GM21515 (cell line): ENCODE results near the gene DEPP1.

Source experiments
- ATAC-seq: cut with Tn5 transposase; IDR thresholded peaks from one replicate; pipeline ENCODE4 v1.9.1; 2021; ENCODE audit not compliant: unreplicated experiment

Gene DEPP1

GRCh38 chr10:44993922-44994751, 15.5 kb upstream of the DEPP1 start:
- no peak for ATAC-seq

DNA sequence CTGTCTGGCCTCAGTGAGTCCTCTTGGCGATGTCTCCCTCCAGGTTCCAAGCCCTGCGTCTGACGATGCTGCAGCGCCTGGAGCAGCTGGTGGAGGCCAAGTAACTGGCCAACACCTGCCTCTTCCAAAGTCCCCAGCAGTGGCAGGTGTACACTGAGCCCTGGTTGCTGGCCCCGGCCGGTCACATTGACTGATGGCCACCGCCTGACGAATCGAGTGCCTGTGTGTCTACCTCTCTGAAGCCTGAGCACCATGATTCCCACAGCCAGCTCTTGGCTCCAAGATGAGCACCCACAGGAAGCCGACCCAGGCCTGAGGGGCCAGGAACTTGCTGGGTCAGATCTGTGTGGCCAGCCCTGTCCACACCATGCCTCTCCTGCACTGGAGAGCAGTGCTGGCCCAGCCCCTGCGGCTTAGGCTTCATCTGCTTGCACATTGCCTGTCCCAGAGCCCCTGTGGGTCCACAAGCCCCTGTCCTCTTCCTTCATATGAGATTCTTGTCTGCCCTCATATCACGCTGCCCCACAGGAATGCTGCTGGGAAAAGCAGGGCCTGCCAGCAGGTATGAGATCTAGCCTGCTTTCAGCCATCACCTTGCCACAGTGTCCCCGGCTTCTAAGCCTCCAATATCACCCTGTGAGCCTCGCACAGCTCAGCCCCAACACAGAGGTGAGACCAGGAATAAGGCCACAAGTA, 14.8 kb upstream of the DEPP1 start:
- ATAC-seq, result no peak

GRCh38 chr10:44992732-44993225, 14.2 kb upstream of the DEPP1 start:
- no peak for ATAC-seq

DNA sequence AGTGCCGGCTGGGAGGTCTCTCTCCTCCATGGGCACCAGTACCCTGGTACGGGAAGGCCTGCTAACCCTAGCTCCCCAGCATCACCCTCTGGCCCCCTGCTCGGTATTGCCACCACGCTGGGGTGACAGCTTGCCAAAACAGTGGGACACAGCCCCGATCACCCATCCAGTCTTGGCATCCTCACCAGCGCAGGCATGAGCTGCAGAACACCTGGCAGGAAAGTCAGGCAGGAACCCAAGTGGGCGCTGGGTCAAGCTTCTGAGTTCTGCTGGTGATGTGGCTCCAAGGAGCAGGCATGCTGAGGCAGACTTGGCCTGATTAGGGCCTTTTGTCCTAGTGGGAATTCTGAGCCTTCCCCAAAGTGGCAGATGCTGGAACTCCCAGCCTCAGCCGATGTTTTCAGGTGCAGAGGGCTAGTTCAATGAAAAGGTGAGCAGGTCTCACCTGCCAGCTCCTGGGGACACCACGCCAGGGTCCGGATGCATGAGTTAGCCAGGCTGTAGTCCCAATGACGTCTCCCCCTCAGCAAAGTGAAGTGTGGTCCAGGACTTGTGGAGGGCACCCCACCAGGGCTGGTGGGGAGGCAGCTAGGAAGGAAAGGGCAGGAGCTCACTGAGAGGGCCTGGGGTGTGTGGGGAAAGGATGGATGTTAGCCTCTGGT, 13.6 kb upstream of the DEPP1 start:
- ATAC-seq, result no peak

DNA sequence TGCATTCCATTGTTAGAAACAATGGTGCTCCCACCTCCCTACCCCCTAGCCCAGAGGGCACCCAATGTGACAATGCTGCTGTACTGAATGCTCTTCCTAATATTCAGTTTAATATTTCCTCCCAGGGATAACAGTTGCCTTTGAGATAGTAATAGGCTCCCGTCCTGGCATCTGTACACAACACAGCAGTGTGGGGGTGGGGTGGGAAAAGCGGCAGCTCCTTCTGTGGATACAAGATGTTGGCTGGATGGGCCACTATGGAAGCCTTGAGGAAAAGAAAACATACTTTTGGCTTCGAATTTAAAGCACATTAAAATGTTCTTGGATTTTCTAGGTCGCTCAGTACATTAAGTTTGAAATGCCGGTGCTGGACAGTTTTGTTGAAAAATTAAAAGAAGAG, 13.0 kb upstream of the DEPP1 start:
- no peak for ATAC-seq

GRCh38 chr10:44990965-44991364, 12.4 kb upstream of the DEPP1 start:
- ATAC-seq, result no peak

- no peak for ATAC-seq
These were observed 11.7 kb upstream of the DEPP1 start for GRCh38 chr10:44990302-44990655.

DNA sequence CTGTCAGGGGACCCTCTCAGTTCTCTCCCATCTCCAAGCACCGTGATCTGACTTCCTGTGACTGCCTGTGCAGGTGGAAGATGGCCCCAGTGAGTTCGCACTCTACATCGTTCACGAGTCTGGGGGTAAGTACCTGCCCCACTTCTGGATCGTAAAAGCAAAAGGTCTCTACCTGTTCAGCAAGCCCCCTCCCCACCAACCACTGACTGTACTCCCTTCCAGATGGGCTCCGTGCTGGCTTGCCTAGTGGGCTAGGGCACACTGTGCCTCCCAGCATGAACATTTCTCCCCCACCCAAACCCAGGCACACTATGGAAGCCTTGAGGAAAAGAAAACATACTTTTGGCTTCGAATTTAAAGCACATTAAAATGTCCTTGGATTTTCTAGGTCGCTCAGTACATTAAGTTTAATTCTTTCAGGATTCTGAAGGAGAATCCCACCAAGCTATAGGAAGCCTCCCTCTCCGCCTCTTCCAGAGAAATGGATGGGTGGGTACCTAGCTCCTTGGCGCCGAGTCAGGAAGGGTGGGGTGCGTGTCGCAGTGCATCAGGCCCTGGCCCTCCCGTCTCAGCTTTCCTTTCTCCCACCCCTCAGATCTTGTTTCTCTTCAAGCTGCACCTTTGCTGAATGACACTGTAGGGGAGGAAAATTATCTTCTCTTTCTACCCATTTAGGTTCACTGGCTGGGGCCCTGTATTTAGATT, 11.1 kb upstream of the DEPP1 start:
- no peak for ATAC-seq

DNA sequence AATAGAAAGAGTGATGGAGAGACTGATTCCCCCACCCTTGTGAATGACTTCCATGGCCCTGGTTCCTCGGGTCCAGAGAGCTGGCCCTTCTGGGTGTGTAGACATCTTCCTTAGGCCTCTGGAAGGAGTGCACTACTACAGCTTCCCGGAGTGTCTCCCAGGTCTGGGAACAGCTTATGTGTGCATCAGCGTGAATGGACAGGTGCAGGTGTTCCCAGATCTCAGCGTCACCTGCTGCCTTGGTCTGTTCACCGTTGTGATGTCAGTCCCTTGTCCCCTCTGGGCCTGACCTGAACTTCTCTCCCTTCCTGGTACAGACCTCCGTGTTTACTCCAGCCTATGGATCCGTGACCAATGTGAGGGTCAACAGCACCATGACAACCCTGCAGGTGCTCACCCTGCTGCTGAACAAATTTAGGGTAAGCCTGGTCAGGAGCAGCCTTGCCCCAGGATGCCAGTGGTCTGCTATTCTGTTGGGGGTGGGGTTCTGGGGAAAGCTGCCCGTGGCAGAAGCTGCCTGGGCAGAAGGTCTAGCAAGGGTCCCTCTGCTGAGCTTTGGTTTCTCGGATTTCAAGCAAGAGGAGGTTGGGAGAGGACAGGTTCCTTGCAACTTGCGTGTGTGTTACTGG, 10.5 kb upstream of the DEPP1 start:
- ATAC-seq, result no peak

DNA sequence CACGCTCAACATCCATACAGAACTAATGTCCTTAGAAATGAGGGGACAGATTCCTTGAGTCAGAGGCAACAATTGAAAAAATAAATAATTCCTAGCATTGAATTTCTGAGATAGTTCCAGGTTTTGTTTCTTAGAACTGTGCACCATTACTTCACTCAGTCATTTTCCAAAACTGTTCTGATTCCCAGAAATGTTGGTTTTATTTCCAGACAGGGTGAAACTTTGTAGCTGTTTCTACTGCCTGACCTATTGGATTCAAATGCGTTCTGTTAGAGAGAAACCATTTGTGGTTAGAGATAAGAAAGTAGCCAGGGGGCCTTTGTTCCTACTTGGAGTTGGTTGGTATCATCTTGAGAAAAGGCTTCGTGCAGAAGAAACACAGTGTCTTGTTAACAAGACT, 8.1 kb upstream of the DEPP1 start:
- ATAC-seq, result no peak

DNA sequence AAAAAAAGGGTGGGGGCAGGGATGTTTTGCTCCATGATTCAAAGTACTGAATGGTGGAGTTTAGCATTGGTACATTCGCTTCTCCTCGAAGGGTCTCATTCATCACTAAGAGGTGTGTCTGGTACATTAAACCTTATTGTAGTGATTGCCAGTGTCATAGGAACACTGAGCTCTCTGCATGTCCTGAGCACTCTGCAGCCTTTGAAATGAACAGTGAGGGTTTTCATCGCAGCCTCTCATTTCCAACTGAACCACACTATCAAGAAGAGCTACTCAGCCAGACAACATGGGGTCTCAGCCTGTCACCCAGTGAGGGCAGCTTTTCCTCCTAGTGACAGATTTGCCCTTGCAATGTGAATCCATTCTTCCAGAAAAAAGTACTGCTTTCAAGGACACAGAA, 7.6 kb upstream of the DEPP1 start:
- no peak for ATAC-seq

- no peak for ATAC-seq
These were observed 6.6 kb upstream of the DEPP1 start for GRCh38 chr10:44985175-44985681.

DNA sequence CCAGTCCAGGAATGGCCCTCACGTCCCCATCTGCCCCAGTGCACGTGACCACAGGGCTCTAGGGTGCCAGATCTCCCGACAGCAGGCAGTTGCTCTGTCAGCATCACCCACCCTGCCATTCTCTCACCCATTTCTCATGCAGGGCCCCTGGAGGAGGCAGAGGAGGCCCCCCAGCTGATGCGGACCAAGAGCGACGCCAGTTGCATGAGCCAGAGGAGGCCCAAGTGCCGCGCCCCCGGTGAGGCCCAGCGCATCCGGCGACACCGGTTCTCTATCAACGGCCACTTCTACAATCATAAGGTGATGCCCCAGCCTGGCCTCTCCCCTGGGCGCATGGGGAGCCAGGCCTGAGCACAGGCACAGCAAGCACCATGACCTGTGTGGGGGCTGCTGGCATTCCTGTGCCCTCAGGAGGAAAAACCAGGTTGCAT, 6.1 kb upstream of the DEPP1 start:
- no peak for ATAC-seq

DNA sequence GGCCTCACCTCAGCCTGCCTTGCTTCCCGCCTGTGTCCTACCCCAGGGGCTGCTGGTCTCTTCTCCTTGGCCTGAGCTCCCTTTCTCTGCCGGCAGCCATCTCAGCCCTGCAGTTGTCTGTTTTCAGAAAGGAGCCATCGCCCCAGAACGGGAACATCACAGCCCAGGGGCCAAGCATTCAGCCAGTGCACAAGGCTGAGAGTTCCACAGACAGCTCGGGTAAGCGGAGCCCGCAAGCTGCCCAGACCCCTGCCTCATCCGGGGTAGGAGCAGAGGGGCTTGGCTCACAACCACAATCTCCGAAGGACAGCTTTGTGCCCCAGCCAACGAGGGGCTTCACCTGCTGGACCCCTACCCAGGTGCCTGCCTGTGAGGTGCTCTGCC, 5.3 kb upstream of the DEPP1 start:
- ATAC-seq, result no peak

GRCh38 chr10:44983066-44983894, 4.7 kb upstream of the DEPP1 start:
- no peak for ATAC-seq

GRCh38 chr10:44982496-44982895, 3.9 kb upstream of the DEPP1 start:
- no peak for ATAC-seq

DNA sequence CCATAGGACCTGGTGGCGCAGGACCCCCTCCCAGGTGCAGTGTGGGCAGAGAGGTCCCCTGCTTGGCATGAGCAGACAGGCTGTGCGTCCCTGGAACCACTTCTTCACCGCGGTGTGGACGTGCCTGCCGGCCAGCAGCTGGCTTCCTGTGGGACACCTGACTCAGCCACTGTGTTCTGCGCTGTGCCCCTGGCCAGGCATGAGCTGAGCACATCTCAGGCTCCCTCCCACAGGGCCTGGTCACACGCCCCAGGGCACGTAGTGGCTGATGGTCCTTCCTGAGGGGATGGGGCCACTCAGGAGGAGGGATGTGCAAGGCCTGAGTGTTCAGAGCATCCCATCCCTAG, 3.5 kb upstream of the DEPP1 start:
- ATAC-seq, result no peak

- ATAC-seq, result peak; percentile 61
These were observed 2.8 kb upstream of the DEPP1 start for GRCh38 chr10:44981172-44982113.
